ENCODE measurements around the gene ZDHHC24.

ZDHHC24 gene

GRCh38 chr11:66494935-66495334 is 50.9 kb downstream of the ZDHHC24 start:
- DNase-seq (ENCODE audit: low read depth) = no peak

GRCh38 chr11:66494458-66494857 is 51.4 kb downstream of the ZDHHC24 start:
- no peak for DNase-seq (ENCODE audit: low read depth)

GRCh38 chr11:66493130-66493529 is 52.7 kb downstream of the ZDHHC24 start:
- no peak for DNase-seq (ENCODE audit: low read depth)

- DNase-seq (ENCODE audit: low read depth) = no peak
Measured at GRCh38 chr11:66492161-66492865, 53.5 kb downstream of the ZDHHC24 start.

GRCh38 chr11:66491315-66491935 is 54.4 kb downstream of the ZDHHC24 start:
- DNase-seq (ENCODE audit: low read depth) = no peak

- no peak for DNase-seq (ENCODE audit: low read depth)
Measured at GRCh38 chr11:66489636-66490035, 56.2 kb downstream of the ZDHHC24 start.

GRCh38 chr11:66488957-66489356 is 56.9 kb downstream of the ZDHHC24 start:
- no peak for DNase-seq (ENCODE audit: low read depth)

- no peak for DNase-seq (ENCODE audit: low read depth)
Measured at GRCh38 chr11:66484806-66485380, 61.0 kb downstream of the ZDHHC24 start.

- DNase-seq (ENCODE audit: low read depth) = peak; percentile 82
Measured at GRCh38 chr11:66480117-66480938, 65.5 kb downstream of the ZDHHC24 start, which contains the start of gene DPP3. TSS of gene DPP3 (plus strand) at chr11:66480434. CDS start at chr11:66482201, 1,767 bp downstream.

- DNase-seq (ENCODE audit: low read depth) = no peak
Measured at GRCh38 chr11:66479394-66480116, 66.3 kb downstream of the ZDHHC24 start.

GRCh38 chr11:66478729-66479393 is 67.0 kb downstream of the ZDHHC24 start:
- no peak for DNase-seq (ENCODE audit: low read depth)

- no peak for DNase-seq (ENCODE audit: low read depth)
Measured at GRCh38 chr11:66477263-66478201, 68.3 kb downstream of the ZDHHC24 start.

GRCh38 chr11:66476841-66477251 is 69.0 kb downstream of the ZDHHC24 start:
- DNase-seq (ENCODE audit: low read depth) = no peak

- no peak for DNase-seq (ENCODE audit: low read depth)
Measured at GRCh38 chr11:66476173-66476840, 69.5 kb downstream of the ZDHHC24 start.

- no peak for DNase-seq (ENCODE audit: low read depth)
Measured at GRCh38 chr11:66475349-66476172, 70.3 kb downstream of the ZDHHC24 start.

- no peak for DNase-seq (ENCODE audit: low read depth)
Measured at GRCh38 chr11:66473608-66474515, 72.0 kb downstream of the ZDHHC24 start.

- DNase-seq (ENCODE audit: low read depth) = no peak
Measured at GRCh38 chr11:66473167-66473566, 72.7 kb downstream of the ZDHHC24 start.

GRCh38 chr11:66472054-66472453 is 73.8 kb downstream of the ZDHHC24 start:
- no peak for DNase-seq (ENCODE audit: low read depth)
